GM12874 (cell line): ENCODE data around the gene ZBTB32.

Experiments
- CTCF ChIP-seq: IDR thresholded peaks from 2 replicates; pipeline ENCODE4 v1.5.1; 2011; ENCODE audit warnings: low read depth, mild to moderate bottlenecking, control low read depth, low read length, moderate library complexity; ENCODE audit not compliant: insufficient read depth

The ZBTB32 gene

GRCh38 chr19:35741203-35741515 is 36.8 kb downstream of the ZBTB32 start:
- no peak for TF ChIP-seq CTCF

GRCh38 chr19:35742121-35742724 is 37.9 kb downstream of the ZBTB32 start, which contains the start of gene IGFLR1:
IGFLR1 (minus strand) TSS chr19:35742452; CDS start chr19:35741180, 1,272 bp downstream.
- TF ChIP-seq CTCF, result no peak

GRCh38 chr19:35743640-35744429 is 39.5 kb downstream of the ZBTB32 start:
- TF ChIP-seq CTCF, result no peak

DNA sequence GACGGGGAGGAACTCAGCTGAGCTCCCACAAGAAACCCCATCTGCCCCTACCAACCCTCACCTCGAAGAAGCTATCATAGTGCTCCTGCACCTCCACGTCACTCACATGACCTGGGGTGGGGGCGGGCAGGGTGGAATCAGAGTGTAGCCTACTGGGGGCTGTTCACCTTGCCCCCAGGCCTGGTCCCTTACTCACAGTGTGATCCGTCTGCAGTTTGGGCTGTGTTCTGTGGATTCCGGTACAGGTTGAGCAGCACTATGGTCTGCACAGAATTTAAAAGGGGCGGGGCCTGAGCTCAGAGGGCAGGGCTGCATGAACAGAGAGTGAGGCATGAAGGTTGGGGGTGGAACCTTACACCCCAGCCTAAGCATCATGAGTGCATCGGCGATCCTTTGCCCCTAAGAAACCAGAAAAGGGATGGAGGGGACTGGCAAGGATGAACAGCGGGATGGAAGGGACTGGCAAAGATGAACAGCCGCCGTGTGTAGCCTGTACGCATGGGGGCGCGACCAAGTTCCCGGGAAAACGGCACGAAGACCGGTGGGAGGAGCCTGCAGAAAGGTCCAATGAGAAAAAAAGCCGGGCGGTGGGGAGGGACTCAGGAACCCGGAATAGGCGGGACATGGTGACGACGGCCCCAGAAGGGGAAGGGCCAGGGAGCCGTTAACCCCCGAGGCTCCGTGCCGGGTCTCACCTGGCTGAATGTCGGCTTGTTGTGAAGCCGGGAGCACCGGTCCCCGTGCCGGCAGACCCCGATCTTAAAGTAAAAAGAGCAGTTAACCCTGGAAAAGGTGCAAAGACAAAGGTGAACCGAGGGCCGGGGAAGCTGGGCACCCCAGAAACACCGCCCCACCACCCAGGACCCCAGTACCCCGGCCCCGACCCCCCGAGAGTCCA is 40.3 kb downstream of the ZBTB32 start:
- TF ChIP-seq CTCF, result peak; percentile 23; the same call in 1 of the 2 replicates

DNA sequence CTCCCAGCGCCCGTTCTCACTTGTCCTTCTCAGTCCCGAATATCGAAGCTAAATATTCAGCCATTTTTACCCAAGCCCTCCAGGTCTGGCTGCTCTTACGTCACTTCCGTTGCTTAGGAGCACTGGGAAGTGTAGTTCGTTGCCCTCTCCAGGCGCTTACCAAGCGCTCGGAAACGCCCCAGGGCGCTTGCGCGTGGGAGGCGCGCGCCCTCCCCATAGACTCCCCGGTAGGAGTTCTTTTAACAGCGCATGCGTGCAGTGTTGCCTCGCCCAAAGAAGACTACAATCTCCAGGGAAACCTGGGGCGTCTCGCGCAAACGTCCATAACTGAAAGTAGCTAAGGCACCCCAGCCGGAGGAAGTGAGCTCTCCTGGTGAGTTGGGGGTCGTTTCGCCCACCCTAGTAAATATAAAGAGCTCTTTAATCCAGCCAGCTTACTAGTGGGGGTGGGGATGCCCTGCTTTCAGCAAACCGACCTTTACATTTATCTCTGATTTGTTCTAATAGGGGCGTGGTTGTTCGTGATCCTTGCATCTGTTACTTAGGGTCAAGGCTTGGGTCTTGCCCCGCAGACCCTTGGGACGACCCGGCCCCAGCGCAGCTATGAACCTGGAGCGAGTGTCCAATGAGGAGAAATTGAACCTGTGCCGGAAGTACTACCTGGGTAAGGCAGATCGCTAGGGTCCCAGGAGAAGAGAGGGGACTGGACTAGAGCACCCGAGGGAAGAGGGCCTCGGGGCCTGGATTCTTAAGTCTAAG is 41.1 kb downstream of the ZBTB32 start, which contains the start of the genes PSENEN and U2AF1L4:
TSS of gene PSENEN (plus strand) at position 324 of the 759 bp plus-strand sequence. CDS start at position 604, 280 bp downstream.
TSS of gene U2AF1L4 (minus strand) at position 91 of the 759 bp plus-strand sequence. CDS start at position 64, 27 bp downstream.
- TF ChIP-seq CTCF, result no peak

DNA sequence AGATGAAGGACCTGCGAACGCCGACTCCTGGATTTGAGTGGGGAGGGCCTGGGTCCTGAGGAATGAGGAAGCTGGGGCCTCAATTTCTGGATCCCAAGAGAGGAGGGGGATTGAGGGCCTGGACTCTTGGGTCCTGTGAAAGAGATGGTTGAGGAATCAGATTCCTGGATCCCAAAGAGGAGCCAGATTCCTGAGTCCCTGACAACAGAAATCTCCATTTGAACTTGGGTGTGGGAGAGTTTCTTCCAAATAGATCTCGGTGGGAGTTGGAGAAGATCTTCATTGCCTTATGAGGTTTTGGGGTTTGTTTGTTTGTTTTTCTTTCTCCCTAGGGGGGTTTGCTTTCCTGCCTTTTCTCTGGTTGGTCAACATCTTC is 41.7 kb downstream of the ZBTB32 start:
- no peak for TF ChIP-seq CTCF

- no peak for TF ChIP-seq CTCF
Measured at GRCh38 chr19:35746531-35746930, 42.2 kb downstream of the ZBTB32 start.
